Hematopoietic multipotent progenitor cell treated with erythropoietin and hydrocortisone succinate and interleukin-3 and kit ligand, for 17 days (in vitro differentiated cells): Measurements from ENCODE around the gene WRNIP1.
"Not testable (repeated sequence)": the region's sequence is repeated elsewhere in the genome, so short reads cannot be mapped to it uniquely, and the experiment has no call there.

Experiments used
- DNase-seq: peaks from one replicate; pipeline ENCODE4 v3.0.0-alpha.2; 2015; ENCODE audit warnings: low spot score

The WRNIP1 gene

GRCh38 chr6:2784930-2785329 is 19.7 kb downstream of the WRNIP1 start:
- no peak for DNase-seq

DNA sequence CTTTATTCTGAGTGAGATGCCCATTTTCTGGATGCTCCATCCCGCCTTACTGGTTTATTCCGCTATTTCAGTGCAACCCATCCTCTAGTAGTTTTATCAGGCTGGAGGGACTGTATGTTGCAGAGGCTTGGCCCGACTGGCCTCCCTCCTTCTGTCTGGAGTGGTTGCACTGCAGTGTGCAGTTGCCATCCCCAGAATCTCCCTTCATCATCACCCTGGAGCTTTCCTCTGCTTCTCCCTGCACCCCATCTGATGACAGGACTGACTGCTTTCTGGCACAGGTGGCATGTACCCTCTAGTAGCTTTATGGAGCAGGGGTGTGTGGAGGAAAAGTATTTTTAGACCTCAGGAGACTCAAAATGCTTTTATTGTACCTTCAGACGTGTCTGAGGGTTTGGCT is 21.1 kb downstream of the WRNIP1 start:
- DNase-seq = no peak

- peak; percentile 71 for DNase-seq
Observed at GRCh38 chr6:2790588-2791449, 25.6 kb downstream of the WRNIP1 start.

DNA sequence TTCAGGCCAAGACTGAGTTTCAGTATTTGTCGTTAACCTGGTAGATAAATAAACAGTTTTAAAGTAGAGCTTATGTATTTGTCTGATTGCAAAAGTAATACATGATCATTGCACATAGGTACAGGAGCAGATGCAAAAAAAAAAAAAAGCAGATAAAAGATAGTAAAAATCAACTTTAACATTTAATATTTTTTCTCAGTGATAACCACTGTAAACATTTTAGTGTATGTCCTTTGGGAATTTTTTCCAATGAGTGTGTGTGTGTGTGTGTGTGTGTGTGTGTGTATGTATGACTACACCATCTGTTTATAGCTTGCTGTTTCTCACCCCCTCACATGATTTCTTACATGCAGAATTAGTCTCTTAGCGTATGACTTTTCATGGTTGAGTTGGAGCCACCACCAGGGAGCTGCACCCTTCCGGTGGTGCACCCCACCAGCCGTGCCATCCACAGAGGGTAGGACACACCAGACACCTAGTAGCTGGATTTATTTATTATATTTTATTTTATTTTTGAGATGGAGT is 26.3 kb downstream of the WRNIP1 start:
- no peak for DNase-seq

- DNase-seq = no peak
Observed at GRCh38 chr6:2792330-2793110, 27.3 kb downstream of the WRNIP1 start.

DNA sequence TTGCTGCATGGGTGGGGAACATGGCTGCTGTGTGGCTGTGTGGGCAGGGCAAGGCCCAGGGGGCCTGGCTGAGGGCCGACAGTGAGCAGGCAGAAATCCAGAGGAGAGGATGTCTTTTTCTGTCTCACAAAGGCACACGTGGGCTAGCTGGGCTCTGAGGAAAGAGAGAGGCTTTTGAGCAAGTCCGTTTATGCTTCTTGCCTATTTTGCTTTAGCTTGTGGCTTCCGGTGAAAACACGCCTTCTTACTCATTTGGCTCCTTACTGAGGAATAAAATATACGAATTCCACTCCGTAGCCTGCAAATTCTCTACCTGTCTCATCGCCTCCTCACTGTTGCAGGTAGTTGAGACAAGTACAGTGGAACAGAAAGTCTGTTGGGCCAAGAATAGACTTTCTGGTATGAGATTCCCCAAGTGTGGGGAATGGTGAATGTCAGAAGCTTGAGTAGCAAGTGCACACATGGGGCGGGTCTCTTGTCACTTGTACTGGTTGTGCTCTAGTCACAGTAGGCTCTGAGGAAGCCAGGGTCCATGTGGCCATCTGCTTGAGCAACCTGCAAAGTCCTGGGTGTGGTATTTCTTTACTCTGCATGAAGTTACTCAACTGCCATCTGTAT is 28.4 kb downstream of the WRNIP1 start:
- DNase-seq = no peak

DNA sequence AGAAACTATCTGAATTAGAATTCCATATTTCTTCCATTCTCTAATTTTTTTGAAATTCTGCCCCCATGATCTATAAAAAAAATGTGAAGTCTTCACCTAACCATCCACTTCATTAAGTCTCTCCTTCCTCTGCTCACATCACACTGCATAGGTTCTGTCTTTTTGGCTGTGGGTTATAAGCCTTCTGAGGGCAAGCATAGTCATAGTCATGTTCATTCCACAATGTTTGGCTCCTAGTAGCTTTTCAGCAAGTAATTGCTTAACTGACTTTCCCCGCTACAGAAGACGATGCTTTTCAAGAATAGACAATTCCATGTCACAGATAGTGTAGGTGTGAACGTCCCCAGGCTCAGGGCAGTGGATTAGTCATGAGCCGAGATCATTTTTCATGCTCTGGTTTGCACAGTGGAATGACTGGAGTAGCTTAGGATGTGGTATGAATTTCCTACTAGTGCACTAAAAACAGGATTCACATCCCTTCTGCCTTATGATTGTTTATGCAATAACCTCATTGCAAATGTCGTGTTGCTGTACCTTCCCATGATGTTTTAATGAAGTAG is 29.1 kb downstream of the WRNIP1 start:
- no peak for DNase-seq

GRCh38 chr6:2795162-2795561 is 30.0 kb downstream of the WRNIP1 start:
- no peak for DNase-seq

DNA sequence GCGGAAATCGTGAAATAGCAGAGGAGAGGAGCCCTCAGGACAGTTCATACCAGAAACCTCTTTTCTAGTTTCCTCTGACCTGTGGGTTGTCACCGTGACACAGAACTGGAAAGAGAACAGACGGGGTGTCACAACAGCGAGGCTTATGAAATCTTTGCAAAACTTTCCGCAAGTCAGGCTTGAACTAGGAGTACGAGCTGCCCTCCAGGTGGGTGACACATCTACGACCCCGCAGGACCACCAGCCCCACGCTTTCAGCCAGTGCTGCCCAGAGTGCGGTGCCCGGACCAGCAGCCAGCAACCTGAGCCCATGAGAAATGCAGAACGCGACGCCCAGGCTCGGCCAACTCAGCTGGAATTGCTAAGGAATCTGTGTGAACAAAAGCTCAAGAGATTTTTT is 30.8 kb downstream of the WRNIP1 start:
- no peak for DNase-seq

- no peak for DNase-seq
Observed at GRCh38 chr6:2796861-2797260, 31.7 kb downstream of the WRNIP1 start.

- DNase-seq = no peak
Observed at GRCh38 chr6:2797564-2798031, 32.4 kb downstream of the WRNIP1 start.

GRCh38 chr6:2798586-2799134 is 33.5 kb downstream of the WRNIP1 start:
- no peak for DNase-seq

GRCh38 chr6:2799936-2800527 is 34.8 kb downstream of the WRNIP1 start:
- DNase-seq = no peak

- DNase-seq = no peak
Observed at GRCh38 chr6:2800552-2801316, 35.5 kb downstream of the WRNIP1 start.

DNA sequence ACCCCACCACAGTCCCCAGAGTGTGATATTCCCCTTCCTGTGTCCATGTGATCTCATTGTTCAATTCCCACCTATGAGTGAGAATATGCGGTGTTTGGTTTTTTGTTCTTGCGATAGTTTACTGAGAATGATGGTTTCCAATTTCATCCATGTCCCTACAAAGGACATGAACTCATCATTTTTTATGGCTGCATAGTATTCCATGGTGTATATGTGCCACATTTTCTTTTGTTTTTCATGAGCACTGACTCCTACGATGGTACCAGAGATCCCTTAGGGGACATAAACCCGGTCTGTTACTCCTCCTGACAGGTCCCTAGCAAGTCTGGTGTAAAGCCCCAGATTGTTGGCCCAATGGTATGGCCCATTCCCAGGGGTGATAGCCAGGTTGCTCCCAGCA is 36.5 kb downstream of the WRNIP1 start:
- DNase-seq = not testable (repeated sequence)

DNA sequence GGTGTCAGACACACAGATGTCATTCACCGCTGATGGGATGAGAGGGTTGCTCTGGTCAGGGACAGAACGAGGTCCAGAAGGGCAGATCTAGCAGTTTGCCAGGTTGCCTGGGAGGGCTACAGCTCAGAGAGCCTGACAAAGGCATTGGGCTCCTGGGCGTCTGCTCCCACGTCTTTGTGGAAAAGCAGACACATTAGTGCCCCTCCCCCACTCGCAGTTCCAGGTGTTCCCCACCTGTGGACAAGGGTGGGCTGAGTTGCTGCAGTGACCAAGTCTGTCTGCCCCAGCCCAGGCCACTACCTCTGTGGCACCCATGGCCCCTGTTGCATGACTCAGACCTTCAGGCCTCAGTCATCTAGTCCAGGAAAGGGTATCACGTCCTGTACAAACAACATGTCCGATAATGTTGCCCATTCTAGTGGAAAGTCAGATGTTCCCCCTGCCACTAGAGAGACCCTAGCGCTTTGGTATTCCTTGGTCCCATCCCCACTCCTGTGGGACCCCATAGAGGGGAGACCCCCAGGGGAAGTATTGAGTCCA is 37.4 kb downstream of the WRNIP1 start:
- DNase-seq = no peak

DNA sequence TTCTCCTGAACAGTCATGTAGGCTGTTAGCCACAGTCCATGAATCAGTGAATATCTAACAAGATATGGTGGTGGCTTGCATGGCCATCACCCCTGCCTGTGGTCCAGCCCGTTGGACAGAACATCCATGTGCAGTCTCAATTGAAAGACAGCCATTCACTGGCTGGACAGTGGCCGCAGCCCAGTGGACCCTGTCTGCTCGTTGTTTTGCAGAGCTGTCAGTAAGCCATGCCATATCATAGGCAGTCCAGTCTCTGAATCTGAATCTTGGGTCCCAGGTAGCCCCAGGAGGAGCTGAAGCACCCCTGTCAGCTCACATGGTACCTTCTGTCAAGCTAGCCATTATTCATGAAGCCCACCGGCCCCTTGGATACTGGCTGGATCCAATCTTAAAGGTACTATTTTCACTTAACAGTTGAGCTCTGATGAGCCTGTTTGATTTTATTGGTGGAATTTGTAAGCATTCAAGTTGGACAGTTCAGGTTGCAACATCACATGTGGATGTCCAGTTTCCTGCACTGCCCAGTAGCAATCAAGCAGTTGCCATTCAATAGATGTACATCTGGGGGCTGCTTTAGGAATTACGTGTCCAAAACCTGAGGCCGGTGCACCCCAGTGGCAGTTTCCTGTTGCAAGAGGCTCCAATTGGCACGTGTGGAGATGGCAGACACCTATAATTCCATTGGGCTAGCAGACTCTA is 38.7 kb downstream of the WRNIP1 start:
- no peak for DNase-seq

GRCh38 chr6:2804516-2804915 is 39.3 kb downstream of the WRNIP1 start:
- DNase-seq = no peak

DNA sequence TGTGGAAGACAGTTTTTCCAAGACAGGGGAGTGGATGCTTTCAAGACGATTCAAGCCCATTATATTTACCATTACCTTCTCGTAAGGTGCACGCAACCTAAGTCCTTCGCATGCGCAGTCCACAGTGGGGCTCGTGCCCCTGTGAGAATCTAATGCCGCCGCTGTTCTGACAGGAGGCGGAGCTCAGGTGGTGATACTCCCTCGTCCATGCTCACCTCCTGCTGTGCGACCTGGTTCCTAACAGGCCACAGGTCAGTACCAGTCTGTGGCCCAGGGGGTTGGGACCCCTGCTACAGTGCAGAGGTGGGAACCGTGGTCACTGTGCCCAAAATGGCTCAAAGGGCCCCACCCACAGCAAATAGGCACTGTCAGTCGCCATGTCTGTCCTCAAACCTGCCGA is 39.8 kb downstream of the WRNIP1 start:
- no peak for DNase-seq

DNA sequence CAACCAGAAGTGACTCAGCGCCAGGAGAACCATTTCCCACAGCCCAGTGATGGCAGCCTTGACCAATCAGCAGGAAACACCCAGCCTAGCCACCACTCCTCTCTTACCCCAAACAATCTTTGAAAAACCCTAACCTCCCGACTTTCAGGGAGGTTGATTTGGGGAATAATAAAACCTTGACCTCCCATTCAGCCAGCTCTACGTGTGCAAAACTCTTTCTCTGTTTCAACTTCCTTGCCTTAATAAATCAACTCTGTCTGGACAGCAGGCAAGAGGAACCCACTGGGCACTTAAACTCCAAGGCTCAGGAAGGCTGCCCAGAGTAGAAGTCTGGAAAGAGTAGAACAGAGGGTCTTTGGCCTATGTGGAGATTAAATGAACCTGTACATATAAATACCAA is 41.5 kb downstream of the WRNIP1 start:
- DNase-seq = no peak
